ENCODE data around the gene PCDHGA10. TPM values are rescaled to one million over a fixed set of nuclear protein-coding genes. Genes with fewer than 3 reads are reported as not detected.
"Not testable (repeated sequence)": the region's sequence is repeated elsewhere in the genome, so short reads cannot be mapped to it uniquely, and the experiment has no call there.

Gene PCDHGA10
- polyA plus RNA-seq: 1 to 10 TPM in 1 of 3 donors, under 1 TPM in 2; 0.64 to 1.8 (median 0.79) TPM

GRCh38 chr5:141412854-141413539, at the start of gene PCDHGA10:
PCDHGA10 (plus strand) TSS chr5:141412987; CDS start chr5:141413176, 189 bp downstream.
- WGBS, 3 donors: 15 to 19% (median 15%) methylated on average over 31 of the region's 31 CpGs
- no peak within 1 kb of the TSS for H3K27ac ChIP-seq (ENCODE audit: low read depth, low read length)

GRCh38 chr5:141363952-141364660, 48.7 kb upstream of the PCDHGA10 start, which contains the start of gene PCDHGA5:
PCDHGA5 (plus strand) TSS chr5:141364162; CDS start chr5:141364331, 169 bp downstream.
- WGBS, 3 donors: 12 to 19% (median 16%) methylated on average over 34 of the region's 34 CpGs
- H3K27ac ChIP-seq (ENCODE audit: low read depth, low read length): no peak within 1 kb of the TSS

- 30 to 38% (median 33%) methylated on average over 44 to 46 of the region's 46 CpGs for WGBS, 3 donors
- H3K27ac ChIP-seq (ENCODE audit: low read depth, low read length): no peak overlapping the region
Observed at GRCh38 chr5:141366016-141366896, 46.5 kb upstream of the PCDHGA10 start.

GRCh38 chr5:141369994-141370848, 42.6 kb upstream of the PCDHGA10 start, which contains the start of gene PCDHGB3:
PCDHGB3 (plus strand) TSS chr5:141370242; CDS start chr5:141370395, 153 bp downstream.
- H3K27ac ChIP-seq (ENCODE audit: low read depth, low read length): no peak within 1 kb of the TSS
- 15 to 18% (median 17%) methylated on average over 32 of the region's 32 CpGs for WGBS, 3 donors

- 27 to 34% (median 29%) methylated on average over 69 of the region's 69 CpGs for WGBS, 3 donors
- no peak overlapping the region for H3K27ac ChIP-seq (ENCODE audit: low read depth, low read length)
Observed at GRCh38 chr5:141371572-141372475, 41.0 kb upstream of the PCDHGA10 start.

- 10 to 20% (median 17%) methylated on average over 27 of the region's 27 CpGs for WGBS, 3 donors
- no peak within 1 kb of the TSS for H3K27ac ChIP-seq (ENCODE audit: low read depth, low read length)
Observed at GRCh38 chr5:141373673-141374317, 39.0 kb upstream of the PCDHGA10 start, which contains the start of gene PCDHGA6. PCDHGA6 (plus strand) TSS chr5:141373891; CDS start chr5:141374084, 193 bp downstream.

- no peak overlapping the region for H3K27ac ChIP-seq (ENCODE audit: low read depth, low read length)
- WGBS, 3 donors: 53 to 60% (median 55%) methylated on average over 14 of the region's 14 CpGs
Observed at GRCh38 chr5:141374627-141375026, 38.2 kb upstream of the PCDHGA10 start.

- 42 to 50% (median 45%) methylated on average over 37 to 41 of the region's 48 CpGs for WGBS, 3 donors
- not testable (repeated sequence) for H3K27ac ChIP-seq (ENCODE audit: low read depth, low read length)
Observed at GRCh38 chr5:141375444-141376155, 37.2 kb upstream of the PCDHGA10 start.

- WGBS, 3 donors: 12 to 15% (median 14%) methylated on average over 37 of the region's 37 CpGs
- no peak within 1 kb of the TSS for H3K27ac ChIP-seq (ENCODE audit: low read depth, low read length)
Observed at GRCh38 chr5:141382469-141383294, 30.1 kb upstream of the PCDHGA10 start, which contains the start of gene PCDHGA7. PCDHGA7 (plus strand) TSS chr5:141382742; CDS start chr5:141382900, 158 bp downstream.

GRCh38 chr5:141383345-141383744, 29.4 kb upstream of the PCDHGA10 start:
- no peak overlapping the region for H3K27ac ChIP-seq (ENCODE audit: low read depth, low read length)

GRCh38 chr5:141384471-141385267, 28.1 kb upstream of the PCDHGA10 start:
- WGBS, 3 donors: 43 to 48% (median 45%) methylated on average over 43 of the region's 43 CpGs

More at GRCh38 chr5:141383345-141383744, 29.4 kb upstream of the PCDHGA10 start:
- WGBS, 3 donors: 27 to 35% (median 34%) methylated on average over 21 of the region's 21 CpGs

GRCh38 chr5:141387557-141388311, 25.1 kb upstream of the PCDHGA10 start, which contains the start of gene PCDHGB4:
PCDHGB4 (plus strand) TSS chr5:141387698; CDS start chr5:141387885, 187 bp downstream.
- WGBS, 3 donors: 6 to 13% (median 11%) methylated on average over 17 to 21 of the region's 40 CpGs
- H3K27ac ChIP-seq (ENCODE audit: low read depth, low read length): not testable (repeated sequence)

More at GRCh38 chr5:141384471-141385267, 28.1 kb upstream of the PCDHGA10 start:
- H3K27ac ChIP-seq (ENCODE audit: low read depth, low read length): no peak overlapping the region

- 41 to 48% (median 44%) methylated on average over 10 of the region's 10 CpGs for WGBS, 3 donors
- H3K27ac ChIP-seq (ENCODE audit: low read depth, low read length): no peak overlapping the region
Observed at GRCh38 chr5:141388661-141389060, 24.1 kb upstream of the PCDHGA10 start.
